HepG2 (cell line): ENCODE measurements around the gene LRRC73. TPM values are rescaled to one million over a fixed set of nuclear protein-coding genes. Genes with fewer than 3 reads are reported as not detected.

Experiments used
- ARNTL ChIP-seq: sonication (generic); formaldehyde crosslinking; IDR thresholded peaks from 2 replicates; pipeline ENCODE4 v1.4.0; 2020; ENCODE audit warnings: mild to moderate bottlenecking, missing genetic modification reagents
- CERS6 ChIP-seq: sonication (generic); formaldehyde crosslinking; IDR thresholded peaks from 2 replicates; pipeline ENCODE4 v1.5.0; 2020; ENCODE audit warnings: missing genetic modification reagents
- EEA1 ChIP-seq: sonication (generic); formaldehyde crosslinking; IDR thresholded peaks from 2 replicates; pipeline ENCODE4 v1.5.1; 2020; ENCODE audit warnings: mild to moderate bottlenecking, missing genetic modification reagents, borderline replicate concordance
- KDM4B ChIP-seq: sonication (generic); formaldehyde crosslinking; IDR thresholded peaks from 2 replicates; pipeline ENCODE4 v1.4.0; 2020; ENCODE audit warnings: missing genetic modification reagents
- KIAA2018 ChIP-seq: sonication (generic); formaldehyde crosslinking; IDR thresholded peaks from 2 replicates; pipeline ENCODE4 v1.5.0; 2020; ENCODE audit warnings: mild to moderate bottlenecking, missing genetic modification reagents, borderline replicate concordance
- MAFK ChIP-seq, 2 experiments: IDR thresholded peaks in 1 of 2; conservative IDR thresholded peaks in 1 of 2; 2 replicates each; pipeline ENCODE4 v1.6.1; 2011; ENCODE audit warnings: improper control_type of control experiment in 2 of 2, low read length in 2 of 2
- MZF1 ChIP-seq: sonication (generic); formaldehyde crosslinking; IDR thresholded peaks from 2 replicates; pipeline ENCODE4 v1.8.1; 2023; ENCODE audit warnings: mild to moderate bottlenecking, missing genetic modification reagents, borderline replicate concordance
- TSC22D2 ChIP-seq: sonication (generic); formaldehyde crosslinking; IDR thresholded peaks from 2 replicates; pipeline ENCODE4 v1.5.1; 2020; ENCODE audit warnings: missing genetic modification reagents, mild to moderate bottlenecking, borderline replicate concordance
- ZNF234 ChIP-seq: sonication (generic); formaldehyde crosslinking; conservative IDR thresholded peaks from 2 replicates; pipeline ENCODE4 v1.5.1; 2020; ENCODE audit warnings: mild to moderate bottlenecking, missing genetic modification reagents
- ZNF281 ChIP-seq: sonication (generic); formaldehyde crosslinking; IDR thresholded peaks from 2 replicates; pipeline ENCODE4 v1.4.0; 2020; ENCODE audit warnings: missing genetic modification reagents, borderline replicate concordance
- ZNF296 ChIP-seq: sonication (generic); formaldehyde crosslinking; conservative IDR thresholded peaks from 2 replicates; pipeline ENCODE4 v1.5.0; 2020; ENCODE audit warnings: mild to moderate bottlenecking, missing genetic modification reagents
- ZNF326 ChIP-seq: sonication (generic); formaldehyde crosslinking; IDR thresholded peaks from 2 replicates; pipeline ENCODE4 v1.4.0; 2020; ENCODE audit warnings: missing genetic modification reagents, borderline replicate concordance
- ZNF484 ChIP-seq: sonication (generic); formaldehyde crosslinking; IDR thresholded peaks from 2 replicates; pipeline ENCODE4 v1.5.1; 2020; ENCODE audit warnings: mild to moderate bottlenecking, low read depth, missing genetic modification reagents, borderline replicate concordance
- ZNF710 ChIP-seq: sonication (generic); formaldehyde crosslinking; IDR thresholded peaks from 2 replicates; pipeline ENCODE4 v1.5.0; 2020; ENCODE audit warnings: mild to moderate bottlenecking, missing genetic modification reagents, borderline replicate concordance
- ZSCAN22 ChIP-seq: sonication (generic); formaldehyde crosslinking; IDR thresholded peaks from 2 replicates; pipeline ENCODE4 v1.4.0; 2020; ENCODE audit warnings: mild to moderate bottlenecking, missing genetic modification reagents
- polyA plus RNA-seq, 8 experiments: library from polyadenylated mRNA; depleted of rRNA in 3 of 8; stranded (reverse) in 7 of 8; unstranded in 1 of 8; fragments of >200 nt; fragmentation: Illumina TruSeq in 4 of 8; extraction: Trizol in 4 of 8; gene quantifications; 2 replicates each; pipeline versions ENCODE4 v1.2.1 to v1.2.3, GENCODE V29; 2011 to 2016; ENCODE audit warnings: low read depth in 4 of 8, missing spikeins in 1 of 8, mixed read lengths in 1 of 8; ENCODE audit not compliant: insufficient read depth in 1 of 8
- total RNA-seq, 5 experiments: library from RNA; depleted of rRNA; stranded (reverse); fragments of >200 nt; fragmentation: Illumina TruSeq; extraction: Trizol; gene quantifications; 2 replicates each; pipeline ENCODE4 v1.2.3, GENCODE V29; 2016; ENCODE audit warnings: low read depth in 1 of 5

The LRRC73 gene
- total and polyA plus RNA-seq, 2 of the 13 experiments (the other 11 are each of a cell fraction or from before 2014, with no cell fraction given) = 0.11 to 0.12 TPM

DNA sequence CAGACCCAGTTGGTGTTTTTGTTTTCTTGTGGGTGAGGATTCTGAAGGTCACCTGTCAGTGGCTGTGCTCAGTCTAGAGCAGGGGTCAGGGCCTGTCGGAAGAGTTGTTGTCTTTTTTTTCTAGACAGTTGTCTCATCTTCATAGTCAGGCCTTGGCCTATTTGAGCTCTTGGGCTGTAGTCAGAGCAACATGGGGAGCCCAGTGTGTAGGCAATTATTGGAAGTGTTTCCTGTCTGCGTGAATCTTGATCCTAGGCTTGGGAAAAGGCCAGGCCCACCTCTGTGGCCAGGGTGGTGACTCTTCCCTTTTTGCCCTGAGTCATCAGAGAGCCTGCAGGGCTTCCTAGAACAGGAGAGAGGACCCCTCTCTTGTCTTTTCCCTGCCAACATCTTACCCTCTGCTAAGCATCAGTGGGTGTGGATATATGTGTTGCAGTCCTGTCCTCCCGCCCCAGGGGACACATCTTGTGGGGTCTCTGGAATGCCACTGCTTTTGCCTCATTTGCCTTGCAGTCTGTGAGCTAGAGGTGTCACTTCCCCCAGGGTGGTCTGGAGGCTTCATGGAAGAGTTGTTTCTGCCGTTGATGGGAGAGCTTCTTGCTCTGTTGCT lies 21.4 kb downstream of the LRRC73 start (continued):
- no peak for TF ChIP-seq KIAA2018 (CRISPR knock-in tag)
- peak; percentile 13 to 72 for TF ChIP-seq MAFK (conservative IDR thresholded peaks at IDR 0.05 in 1 of 2, IDR thresholded peaks at IDR 0.05 in 1 of 2; ENCODE audit: low read length in 2 of 2)
- peak; percentile 72 for TF ChIP-seq ZNF710 (CRISPR knock-in tag)
- peak; percentile 80; the same call in 1 of the 2 replicates for TF ChIP-seq MZF1 (CRISPR knock-in tag)
- TF ChIP-seq ZNF234 (CRISPR knock-in tag) = no peak
- no peak for TF ChIP-seq CERS6 (CRISPR knock-in tag)
- no peak for TF ChIP-seq ZNF484 (CRISPR knock-in tag)
- TF ChIP-seq ZSCAN22 (CRISPR knock-in tag) = no peak
- no peak for TF ChIP-seq KDM4B (CRISPR knock-in tag)
- TF ChIP-seq TSC22D2 (CRISPR knock-in tag) = peak; percentile 13; the same call in 1 of the 2 replicates
- no peak for TF ChIP-seq ZNF326
- TF ChIP-seq ZNF296 (CRISPR knock-in tag) = no peak
- TF ChIP-seq ARNTL = peak; percentile 77
- TF ChIP-seq ZNF281 = no peak
- TF ChIP-seq EEA1 (CRISPR knock-in tag) = no peak
